NT2/D1 (cell line): Measurements from ENCODE around the gene CCL22.
"Not testable (repeated sequence)": the region's sequence is repeated elsewhere in the genome, so short reads cannot be mapped to it uniquely, and the experiment has no call there.

Source experiments
- DNase-seq: peaks from one replicate; pipeline ENCODE4 v3.0.0-alpha.2; 2011; ENCODE audit warnings: low read depth, low spot score
- H3K27me3 ChIP-seq: 2 replicates; pipeline ENCODE4 v1.6.0; 2011; ENCODE audit warnings: mild to moderate bottlenecking; ENCODE audit not compliant: insufficient read length, insufficient read depth
- H3K36me3 ChIP-seq: 2 replicates; pipeline ENCODE4 v1.6.1; 2011; ENCODE audit warnings: mild to moderate bottlenecking, low read length, mixed read lengths; ENCODE audit not compliant: insufficient read depth, insufficient read length
- H3K4me1 ChIP-seq: 2 replicates; pipeline ENCODE4 v1.5.1; 2011; ENCODE audit not compliant: insufficient read depth, insufficient read length
- H3K4me3 ChIP-seq: 2 replicates; pipeline ENCODE4 v1.5.1; 2011; ENCODE audit warnings: low read depth; ENCODE audit not compliant: insufficient read length
- H3K9ac ChIP-seq: 2 replicates; pipeline ENCODE4 v1.6.0; 2011; ENCODE audit warnings: low read depth; ENCODE audit not compliant: insufficient read length
- H3K9me3 ChIP-seq: 2 replicates; pipeline ENCODE4 v1.5.1; 2011; ENCODE audit warnings: mild to moderate bottlenecking, low read length; ENCODE audit not compliant: insufficient read depth
- SUZ12 ChIP-seq: IDR thresholded peaks from 2 replicates; pipeline ENCODE4 v1.6.1; 2011; ENCODE audit not compliant: insufficient read length, insufficient read depth; ENCODE audit errors: extremely low read depth
- YY1 ChIP-seq: IDR thresholded peaks from 2 replicates; pipeline ENCODE4 v1.6.1; 2011; ENCODE audit not compliant: insufficient read length, insufficient read depth
- ZNF274 ChIP-seq: IDR thresholded peaks from 2 replicates; pipeline ENCODE4 v1.6.1; 2011; ENCODE audit warnings: mild to moderate bottlenecking, low read depth, low read length

Gene CCL22

DNA sequence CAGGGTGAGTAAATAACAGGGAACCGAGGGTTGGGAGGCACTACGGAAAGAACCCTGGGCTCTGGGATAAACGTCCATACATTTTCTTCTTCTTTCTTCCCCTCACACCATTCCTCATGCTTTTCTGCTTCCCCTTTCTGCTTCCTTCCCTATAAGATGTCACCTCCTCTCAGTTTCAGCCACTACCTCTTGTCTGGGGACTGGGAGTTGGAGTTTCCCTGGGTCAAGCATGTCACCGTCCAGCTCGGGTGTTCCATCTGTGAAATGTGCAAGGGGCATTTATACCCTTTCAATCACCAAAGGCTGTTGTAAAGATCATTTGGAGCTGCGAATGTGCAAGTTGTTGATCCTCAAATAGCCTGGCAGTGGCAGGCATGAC is 17.5 kb upstream of the CCL22 start:
- Histone ChIP-seq H3K4me3 (no peak overlapping the region), H3K36me3 (no peaks in the 10 kb centered on the region), H3K9ac (no peak overlapping the region), H3K4me1 (no peaks in the 10 kb centered on the region), H3K9me3 (no peaks in the 10 kb centered on the region), H3K27me3 (no peaks in the 10 kb centered on the region)
- TF ChIP-seq ZNF274: no peak
- no peak for TF ChIP-seq YY1
- no peak for TF ChIP-seq SUZ12
- no peak for DNase-seq

DNA sequence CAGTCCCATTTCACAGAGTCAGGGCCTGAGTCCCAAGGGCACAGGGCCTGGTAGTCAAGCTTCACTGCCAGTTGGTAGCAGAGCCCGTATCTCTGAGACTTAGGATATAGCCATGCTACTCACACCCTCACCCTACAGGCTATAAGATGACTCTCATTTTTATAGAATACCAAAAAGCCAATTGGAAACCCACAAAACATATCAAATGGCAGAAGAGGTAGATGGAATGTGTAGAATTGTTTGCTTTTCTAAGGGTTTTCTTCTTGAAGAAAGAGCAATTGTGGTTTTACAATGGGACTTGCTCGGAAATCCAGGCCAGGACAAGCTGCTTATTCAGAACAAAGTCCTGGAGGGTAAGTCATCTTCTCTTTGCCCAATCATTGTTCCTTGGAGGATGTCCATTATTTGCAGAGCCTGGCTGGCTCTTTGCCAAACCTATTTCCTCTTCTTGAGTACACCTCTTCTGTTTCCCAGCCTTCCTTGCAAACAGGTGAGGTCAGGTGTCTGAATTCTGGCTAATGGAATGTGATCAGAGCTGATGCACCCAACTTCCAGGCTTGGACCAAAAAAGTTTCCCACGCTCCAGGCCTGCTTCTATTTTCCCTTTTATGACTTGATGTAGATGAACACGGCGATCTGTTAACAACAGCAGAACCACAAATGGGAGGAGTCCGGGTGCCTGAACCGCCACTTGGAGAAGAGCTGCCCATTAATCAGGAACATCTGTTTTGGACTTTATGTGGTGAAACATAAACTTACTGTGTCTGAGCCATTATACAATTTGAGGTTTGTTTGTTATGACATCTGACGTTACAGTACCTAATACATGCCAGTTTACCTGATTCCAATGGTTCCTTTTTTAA is 16.9 kb upstream of the CCL22 start:
- Histone ChIP-seq H3K9me3 (no peaks in the 10 kb centered on the region), H3K27me3 (no peaks in the 10 kb centered on the region), H3K9ac (no peak overlapping the region), H3K4me3 (no peak overlapping the region), H3K4me1 (no peaks in the 10 kb centered on the region), H3K36me3 (no peaks in the 10 kb centered on the region)
- TF ChIP-seq SUZ12: no peak
- TF ChIP-seq ZNF274: no peak
- TF ChIP-seq YY1: no peak
- no peak for DNase-seq

DNA sequence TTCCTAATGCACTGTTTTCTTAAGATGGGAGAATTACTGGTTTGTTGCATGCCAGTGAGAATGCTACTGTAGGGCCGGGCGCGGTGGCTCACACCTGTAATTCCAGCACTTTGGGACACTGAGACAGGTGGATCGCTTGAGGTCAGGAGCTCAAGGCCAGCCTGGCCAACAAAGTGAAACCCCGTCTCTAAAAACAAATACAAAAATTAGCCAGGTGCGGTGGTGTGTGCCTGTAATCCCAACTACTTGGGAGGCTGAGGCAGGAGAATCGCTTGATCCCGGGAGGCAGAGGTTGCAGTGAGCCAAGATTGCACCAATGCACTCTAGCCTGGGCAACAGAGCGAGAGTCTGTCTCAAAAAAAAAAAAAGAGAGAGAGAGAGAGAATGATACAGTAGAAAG is 16.0 kb upstream of the CCL22 start:
- not testable (repeated sequence) for H3K27me3 ChIP-seq

DNA sequence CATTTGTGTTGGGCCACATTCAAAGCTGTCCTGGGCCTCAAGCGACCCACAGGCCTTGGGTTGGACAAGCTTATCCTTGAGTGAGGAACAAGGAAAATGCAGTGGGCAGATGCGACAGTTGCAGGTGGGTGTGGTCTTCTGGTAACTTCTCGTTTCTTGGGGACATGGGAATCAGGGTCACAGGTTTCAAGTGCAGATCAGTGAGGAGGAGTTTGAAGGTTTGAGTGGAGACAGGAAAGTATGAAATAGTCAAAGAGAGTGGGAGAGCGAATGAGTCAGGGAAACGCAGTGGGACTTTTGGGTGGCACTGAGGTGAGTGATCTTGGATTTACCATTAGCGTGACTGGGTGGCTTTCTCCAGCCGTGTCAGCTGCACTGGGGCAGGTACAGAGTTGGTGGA is 15.4 kb upstream of the CCL22 start:
- Histone ChIP-seq H3K9ac (no peak overlapping the region), H3K36me3 (no peaks in the 10 kb centered on the region)
- no peak for TF ChIP-seq YY1
- no peak for TF ChIP-seq ZNF274
- TF ChIP-seq SUZ12: no peak

More for the DNA sequence above, 16.0 kb upstream of the CCL22 start:
- not testable (repeated sequence) for H3K4me3 ChIP-seq, H3K9ac ChIP-seq, H3K4me1 ChIP-seq, H3K36me3 ChIP-seq, DNase-seq, H3K9me3 ChIP-seq

DNA sequence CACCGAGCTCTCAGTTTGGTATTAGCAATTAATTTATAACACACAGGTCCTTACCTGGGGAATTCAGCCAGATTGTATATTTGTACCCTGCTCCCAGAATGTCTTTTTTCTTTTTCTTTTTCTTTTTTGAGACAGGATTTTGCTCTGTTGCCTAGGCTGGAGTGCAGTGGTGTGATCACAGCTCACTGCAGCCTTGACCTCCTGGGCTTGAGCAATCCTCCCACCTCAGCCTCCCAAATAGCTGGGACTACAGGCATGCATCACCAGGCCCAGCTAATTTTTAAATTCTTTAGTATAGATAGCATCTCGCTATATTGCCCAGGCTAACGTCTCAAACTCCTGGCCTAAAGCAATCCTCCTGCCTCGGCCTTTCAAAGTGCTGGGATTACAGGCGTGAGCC is 14.5 kb upstream of the CCL22 start:
- not testable (repeated sequence) for H3K27me3 ChIP-seq, H3K9ac ChIP-seq, DNase-seq, H3K9me3 ChIP-seq, H3K36me3 ChIP-seq, H3K4me3 ChIP-seq, H3K4me1 ChIP-seq

More for the DNA sequence above, 15.4 kb upstream of the CCL22 start:
- no peak for DNase-seq
- no peaks in the 10 kb centered on the region for H3K27me3 ChIP-seq
- H3K4me1 ChIP-seq: no peaks in the 10 kb centered on the region
- no peak overlapping the region for H3K4me3 ChIP-seq
- no peaks in the 10 kb centered on the region for H3K9me3 ChIP-seq

DNA sequence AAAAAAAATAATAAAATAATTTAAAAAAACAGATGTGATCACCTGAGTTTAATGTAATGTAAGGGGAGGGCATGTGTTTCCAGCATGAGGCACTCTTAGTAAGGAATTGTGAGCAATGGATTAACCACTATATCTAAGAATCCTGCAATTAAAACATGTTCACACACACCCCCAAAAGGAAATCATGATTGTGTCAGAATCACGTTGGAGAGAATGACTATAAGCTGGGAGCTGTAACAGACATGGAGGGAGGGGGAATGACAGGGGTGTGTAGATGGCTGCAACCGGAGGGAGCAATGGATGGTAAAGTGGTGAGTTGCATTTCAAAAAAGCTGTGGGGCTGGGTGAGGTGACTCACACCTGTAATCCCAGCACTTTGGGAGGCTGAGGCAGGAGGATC is 13.6 kb upstream of the CCL22 start:
- H3K4me3 ChIP-seq: no peak overlapping the region
- no peaks in the 10 kb centered on the region for H3K36me3 ChIP-seq
- H3K9me3 ChIP-seq: no peaks in the 10 kb centered on the region
- no peaks in the 10 kb centered on the region for H3K27me3 ChIP-seq
- no peak for DNase-seq
- H3K4me1 ChIP-seq: no peaks in the 10 kb centered on the region
- H3K9ac ChIP-seq: no peak overlapping the region
- TF ChIP-seq YY1 (no peak), ZNF274 (no peak), SUZ12 (no peak)

DNA sequence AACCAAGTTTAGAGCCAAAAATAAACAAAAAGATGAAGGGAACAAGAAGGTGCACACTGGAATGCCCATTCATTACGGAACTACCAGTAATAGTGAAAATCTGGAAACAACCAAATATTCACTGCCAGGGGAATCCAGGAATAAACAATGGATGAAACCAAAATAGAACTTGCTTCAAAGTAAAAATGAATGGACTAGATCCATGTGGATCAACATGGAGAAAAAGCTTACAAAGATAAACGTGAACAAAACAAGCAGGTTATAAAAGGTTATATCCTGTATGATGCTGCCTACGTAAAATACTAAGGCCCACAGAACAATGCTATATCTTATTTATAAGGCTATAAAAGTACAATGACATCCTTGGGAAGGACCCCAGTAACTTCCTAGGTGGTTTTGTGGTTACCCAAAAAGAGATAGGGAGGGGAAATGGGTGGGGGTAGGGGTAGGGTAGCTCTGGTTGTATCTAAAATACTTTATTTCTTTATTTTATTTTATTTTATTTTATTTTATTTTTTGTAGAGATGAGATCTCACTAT is 12.8 kb upstream of the CCL22 start:
- TF ChIP-seq SUZ12 (no peak), ZNF274 (no peak), YY1 (no peak)
- no peak for DNase-seq
- H3K9ac ChIP-seq: no peak overlapping the region
- no peaks in the 10 kb centered on the region for H3K27me3 ChIP-seq
- H3K4me3 ChIP-seq: no peak overlapping the region
- no peaks in the 10 kb centered on the region for H3K9me3 ChIP-seq
- H3K36me3 ChIP-seq: no peaks in the 10 kb centered on the region
- H3K4me1 ChIP-seq: no peaks in the 10 kb centered on the region

DNA sequence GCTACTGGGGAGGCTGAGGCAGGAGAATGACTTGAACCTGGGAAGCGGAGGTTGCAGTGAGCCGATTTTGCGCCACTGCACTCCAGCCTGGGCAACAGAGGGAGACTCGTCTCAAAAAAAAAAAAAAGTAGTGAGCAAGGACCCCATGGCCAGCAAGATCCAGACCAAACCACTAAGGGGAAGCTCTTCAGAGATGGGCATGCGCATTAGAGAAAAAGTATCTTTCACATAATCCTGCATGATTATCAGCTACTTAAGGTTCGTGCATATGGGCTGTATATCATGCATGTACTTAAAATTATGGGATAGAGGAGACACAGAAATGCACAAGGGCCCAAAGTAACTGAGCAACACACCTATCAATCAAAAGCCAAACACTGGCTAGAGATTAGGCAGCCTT is 10.7 kb upstream of the CCL22 start:
- DNase-seq: no peak
- no peak overlapping the region for H3K4me3 ChIP-seq
- no peaks in the 10 kb centered on the region for H3K4me1 ChIP-seq
- H3K27me3 ChIP-seq: no peaks in the 10 kb centered on the region
- no peak overlapping the region for H3K9ac ChIP-seq
- H3K36me3 ChIP-seq: no peaks in the 10 kb centered on the region
- no peaks in the 10 kb centered on the region for H3K9me3 ChIP-seq
- TF ChIP-seq ZNF274: no peak
- TF ChIP-seq SUZ12: no peak
- no peak for TF ChIP-seq YY1
